Gastrocnemius medialis (tissue), 4 donors: Measurements from ENCODE around the gene SLC25A41. TPM values are rescaled to one million over a fixed set of nuclear protein-coding genes. Genes with fewer than 3 reads are reported as not detected.

ENCODE experiments used
- ATAC-seq, 2 donors: fragments of 150-250 bp; one replicate each; pipeline ENCODE4 v1.9.1; 2016
- DNase-seq, 2 donors: peaks; one replicate each; pipeline ENCODE4 v3.0.0-alpha.2; 2019
- H3K27ac ChIP-seq, 4 donors: fragments of 200-600 bp; sonication (generic); 1 replicate in 1 of 4; 2 replicates in 3 of 4; pipeline ENCODE4 v1.5.1; 2016 to 2018; ENCODE audit warnings: mild to moderate bottlenecking in 2 of 4, moderate library complexity in 1 of 4
- H3K27me3 ChIP-seq, 3 donors: fragments of 200-600 bp; sonication (generic) in 2 of 3; 1 replicate in 1 of 3; 2 replicates in 2 of 3; pipeline versions ENCODE4 v1.5.1 to v1.6.0; 2016 to 2019; ENCODE audit warnings: mild to moderate bottlenecking in 1 of 3, moderate library complexity in 1 of 3
- H3K36me3 ChIP-seq, 2 donors: fragments of 200-600 bp; sonication (generic) in 1 of 2; one replicate each; pipeline ENCODE4 v1.5.1; 2017 to 2018
- H3K4me1 ChIP-seq, 2 donors: fragments of 200-600 bp; sonication (generic) in 1 of 2; one replicate each; pipeline ENCODE4 v1.5.1; 2016 to 2017; ENCODE audit warnings: mild to moderate bottlenecking in 2 of 2
- H3K4me3 ChIP-seq, 4 donors: fragments of 200-600 bp; sonication (generic) in 3 of 4; 1 replicate in 1 of 4; 2 replicates in 3 of 4; pipeline ENCODE4 v1.5.1; 2016 to 2019; ENCODE audit warnings: mild to moderate bottlenecking in 2 of 4
- H3K9me3 ChIP-seq, 3 donors: fragments of 200-600 bp; sonication (generic) in 2 of 3; 1 replicate in 1 of 3; 2 replicates in 2 of 3; pipeline ENCODE4 v1.5.1; 2016 to 2019
- POLR2A ChIP-seq, 2 donors: fragments of 450-650 bp; IDR thresholded peaks; one replicate each; pipeline ENCODE4 v1.6.1; 2017; ENCODE audit warnings: antibody characterized with exemption in 2 of 2, mild to moderate bottlenecking in 2 of 2, moderate library complexity in 2 of 2
- in situ Hi-C, 4 donors: fragments of 200-750 bp; cut with MboI; loops; one replicate each; pipeline versions ENCODE4 v1.15.0 to v1.8.0; 2017; ENCODE audit warnings: low sequenced_read_pairs in 4 of 4
- intact Hi-C: fragments of 100-400 bp; cut with DNase I; formaldehyde crosslinking; loops from one replicate; pipeline ENCODE4 v1.15.1; 2023; ENCODE audit warnings: low total_unique reads
- total RNA-seq, 4 donors: library from RNA; depleted of rRNA; stranded (reverse); fragments of >200 nt; gene quantifications; one replicate each; pipeline versions ENCODE4 v1.1.0 to v1.2.3, GENCODE V29; 2016
- TF ChIP-seq, protein P1 (sequence below), 5 experiments: fragments of 450-650 bp in 3 of 5; fragments of 200-600 bp in 2 of 5; sonication (generic) in 2 of 5; IDR thresholded peaks in 4 of 5; conservative IDR thresholded peaks in 1 of 5; 1 replicate in 4 of 5; 2 replicates in 1 of 5; pipeline ENCODE4 v1.5.1; 2016 to 2019; ENCODE audit warnings: antibody characterized with exemption in 5 of 5, mild to moderate bottlenecking in 3 of 5, moderate library complexity in 3 of 5

The SLC25A41 gene
- total RNA-seq, 4 donors from 2014 or later: 0.42 TPM; not detected in 3

- no peaks in the 10 kb centered on the region for H3K9me3 ChIP-seq
- DNase-seq (no peak), ATAC-seq (no peak)
- H3K36me3 ChIP-seq: peaks cover 0 to 45% of the 10 kb centered on the region in 2 donors
- no peak for TF ChIP-seq POLR2A (IDR thresholded peaks at IDR 0.05)
- TF ChIP-seq, protein P1, sequence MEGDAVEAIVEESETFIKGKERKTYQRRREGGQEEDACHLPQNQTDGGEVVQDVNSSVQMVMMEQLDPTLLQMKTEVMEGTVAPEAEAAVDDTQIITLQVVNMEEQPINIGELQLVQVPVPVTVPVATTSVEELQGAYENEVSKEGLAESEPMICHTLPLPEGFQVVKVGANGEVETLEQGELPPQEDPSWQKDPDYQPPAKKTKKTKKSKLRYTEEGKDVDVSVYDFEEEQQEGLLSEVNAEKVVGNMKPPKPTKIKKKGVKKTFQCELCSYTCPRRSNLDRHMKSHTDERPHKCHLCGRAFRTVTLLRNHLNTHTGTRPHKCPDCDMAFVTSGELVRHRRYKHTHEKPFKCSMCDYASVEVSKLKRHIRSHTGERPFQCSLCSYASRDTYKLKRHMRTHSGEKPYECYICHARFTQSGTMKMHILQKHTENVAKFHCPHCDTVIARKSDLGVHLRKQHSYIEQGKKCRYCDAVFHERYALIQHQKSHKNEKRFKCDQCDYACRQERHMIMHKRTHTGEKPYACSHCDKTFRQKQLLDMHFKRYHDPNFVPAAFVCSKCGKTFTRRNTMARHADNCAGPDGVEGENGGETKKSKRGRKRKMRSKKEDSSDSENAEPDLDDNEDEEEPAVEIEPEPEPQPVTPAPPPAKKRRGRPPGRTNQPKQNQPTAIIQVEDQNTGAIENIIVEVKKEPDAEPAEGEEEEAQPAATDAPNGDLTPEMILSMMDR (IDR thresholded peaks at IDR 0.05 in 4 of 5, conservative IDR thresholded peaks at IDR 0.05 in 1 of 5): no peak
- no peaks in the 10 kb centered on the region for H3K27me3 ChIP-seq
- in situ Hi-C loops (no loop called here), intact Hi-C loops (no loop called here)
- H3K4me1 ChIP-seq: no peaks in the 10 kb centered on the region
- H3K4me3 ChIP-seq: no peak overlapping the region
- no peak overlapping the region for H3K27ac ChIP-seq
These were observed 20.3 kb downstream of the SLC25A41 start for GRCh38 chr19:6413291-6413690.

DNA sequence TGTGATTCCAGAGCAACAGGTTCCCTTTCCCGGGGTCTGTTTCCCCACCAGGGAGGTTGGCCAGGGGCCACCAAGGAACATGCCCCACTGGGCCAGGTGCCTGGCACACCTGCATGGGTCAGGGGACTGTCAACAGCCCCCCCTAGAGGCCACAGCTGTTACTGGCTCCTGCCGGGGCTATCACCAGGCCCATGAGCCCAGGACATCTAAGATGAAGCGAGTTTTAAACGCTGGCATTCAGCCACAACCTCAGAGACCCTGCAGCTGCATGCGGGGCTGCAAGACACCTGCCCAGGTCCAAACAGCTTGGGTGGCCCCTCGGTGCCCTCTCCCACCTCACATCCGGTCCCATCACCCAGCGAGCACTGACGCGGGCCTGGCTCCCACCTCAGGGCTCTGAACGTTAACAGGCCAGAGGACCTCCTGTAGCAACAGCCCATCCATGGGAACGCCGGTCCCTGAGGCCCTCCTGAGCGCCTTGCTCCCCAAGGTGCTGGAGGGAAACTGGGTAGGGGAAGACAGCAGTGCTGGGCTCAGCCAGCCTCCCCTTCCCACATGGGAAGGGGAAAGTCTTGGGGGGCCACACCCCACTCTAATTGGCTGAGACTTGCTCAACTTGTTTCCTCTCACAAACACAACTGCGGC lies 21.0 kb downstream of the SLC25A41 start:
- Histone ChIP-seq H3K27me3 (no peaks in the 10 kb centered on the region), H3K4me3 (no peak overlapping the region), H3K27ac (no peak overlapping the region), H3K9me3 (no peaks in the 10 kb centered on the region), H3K4me1 (no peaks in the 10 kb centered on the region), H3K36me3 (peaks cover 0 to 38% of the 10 kb centered on the region in 2 donors)
- intact Hi-C loops (no loop called here), in situ Hi-C loops (no loop called here)
- DNase-seq (no peak), ATAC-seq (no peak)
- TF ChIP-seq, protein P1 (IDR thresholded peaks at IDR 0.05 in 4 of 5, conservative IDR thresholded peaks at IDR 0.05 in 1 of 5): peak in 3 of 5 experiments; percentile 24 to 42 (median 41)
- no peak for TF ChIP-seq POLR2A (IDR thresholded peaks at IDR 0.05)

DNA sequence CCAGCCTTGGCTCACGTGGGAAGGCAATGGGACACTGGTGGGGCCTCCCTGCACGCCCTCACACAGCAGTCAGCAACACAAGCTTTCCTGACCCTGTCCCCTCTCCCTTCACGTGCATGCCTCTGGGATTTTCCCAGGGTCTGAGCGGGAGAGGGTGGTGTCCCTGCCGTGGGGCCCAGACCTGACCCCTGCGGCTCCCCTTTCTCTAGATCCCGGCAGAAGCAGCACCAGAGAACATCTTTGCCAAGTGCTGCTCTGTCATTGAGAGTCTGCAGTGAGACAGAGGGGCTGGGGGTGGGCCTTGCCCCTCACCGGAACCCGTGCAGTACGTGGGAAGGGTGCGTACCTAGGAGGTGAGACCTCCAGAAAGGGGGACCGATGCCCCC lies 21.5 kb downstream of the SLC25A41 start:
- H3K4me1 ChIP-seq: no peaks in the 10 kb centered on the region
- no peaks in the 10 kb centered on the region for H3K27me3 ChIP-seq
- no peak for DNase-seq
- H3K27ac ChIP-seq: no peak overlapping the region
- no peak overlapping the region for H3K4me3 ChIP-seq
- in situ Hi-C loops (no loop called here), intact Hi-C loops (no loop called here)
- TF ChIP-seq, protein P1 (IDR thresholded peaks at IDR 0.05 in 4 of 5, conservative IDR thresholded peaks at IDR 0.05 in 1 of 5): no peak
- no peaks in the 10 kb centered on the region for H3K9me3 ChIP-seq
- H3K36me3 ChIP-seq: peaks cover 0 to 33% of the 10 kb centered on the region in 2 donors
- no peak for ATAC-seq

- no peak for TF ChIP-seq POLR2A (IDR thresholded peaks at IDR 0.05)
- TF ChIP-seq, protein P1 (IDR thresholded peaks at IDR 0.05 in 4 of 5, conservative IDR thresholded peaks at IDR 0.05 in 1 of 5): no peak
- intact Hi-C loops (no loop called here), in situ Hi-C loops (no loop called here)
- ATAC-seq (no peak), DNase-seq (no peak)
- Histone ChIP-seq H3K27ac (no peak overlapping the region), H3K27me3 (no peaks in the 10 kb centered on the region), H3K9me3 (no peaks in the 10 kb centered on the region), H3K4me1 (no peaks in the 10 kb centered on the region), H3K4me3 (no peak overlapping the region), H3K36me3 (peaks cover 0 to 6% of the 10 kb centered on the region in 2 donors)
These were observed 24.2 kb downstream of the SLC25A41 start for GRCh38 chr19:6409346-6409745.

GRCh38 chr19:6406401-6406800 lies 27.2 kb downstream of the SLC25A41 start:
- ATAC-seq (no peak), DNase-seq (no peak)
- intact Hi-C loops (no loop called here), in situ Hi-C loops (no loop called here)
- TF ChIP-seq POLR2A (IDR thresholded peaks at IDR 0.05): no peak
- TF ChIP-seq, protein P1 (IDR thresholded peaks at IDR 0.05 in 4 of 5, conservative IDR thresholded peaks at IDR 0.05 in 1 of 5): no peak
- Histone ChIP-seq H3K9me3 (no peaks in the 10 kb centered on the region), H3K4me3 (no peak overlapping the region), H3K4me1 (no peaks in the 10 kb centered on the region), H3K36me3 (no peaks in the 10 kb centered on the region), H3K27me3 (no peaks in the 10 kb centered on the region), H3K27ac (no peak overlapping the region)
